Aorta (tissue), 5 donors: ENCODE data around the gene KIFC1. TPM values are rescaled to one million over a fixed set of nuclear protein-coding genes. Genes with fewer than 3 reads are reported as not detected.
"Not testable (repeated sequence)": the region's sequence is repeated elsewhere in the genome, so short reads cannot be mapped to it uniquely, and the experiment has no call there.

Experiments
- ATAC-seq: fragments of 200-7000 bp; cut with Tn5 transposase; one replicate; pipeline ENCODE4 v1.9.1; 2022; ENCODE audit warnings: moderate library complexity; ENCODE audit not compliant: low FRiP score
- DNase-seq, 2 donors: peaks; one replicate each; pipeline ENCODE4 v3.0.0-alpha.2; 2020
- H3K27ac ChIP-seq, 2 donors: one replicate each; pipeline ENCODE4 v1.5.1; 2013; ENCODE audit warnings: low read length in 2 of 2, mild to moderate bottlenecking in 2 of 2, moderate library complexity in 2 of 2, control low read depth in 1 of 2, inconsistent platforms in 1 of 2, low read depth in 1 of 2
- H3K27me3 ChIP-seq, 2 donors: one replicate each; pipeline ENCODE4 v1.6.1; 2013; ENCODE audit warnings: control low read depth in 1 of 2, low read length in 1 of 2, mild to moderate bottlenecking in 1 of 2, moderate library complexity in 1 of 2; ENCODE audit not compliant: insufficient read depth in 2 of 2, control insufficient read depth in 1 of 2
- H3K36me3 ChIP-seq, 2 donors: one replicate each; pipeline ENCODE4 v1.6.1; 2013; ENCODE audit warnings: control low read depth in 1 of 2, low read length in 1 of 2, mild to moderate bottlenecking in 1 of 2; ENCODE audit not compliant: insufficient read depth in 2 of 2, control insufficient read depth in 1 of 2
- H3K4me1 ChIP-seq, 2 donors: one replicate each; pipeline ENCODE4 v1.6.1; 2013; ENCODE audit warnings: low read length in 2 of 2, control low read depth in 1 of 2, mild to moderate bottlenecking in 1 of 2, moderate library complexity in 1 of 2; ENCODE audit not compliant: insufficient read depth in 2 of 2, control insufficient read depth in 1 of 2
- H3K4me3 ChIP-seq, 2 donors: one replicate each; pipeline ENCODE4 v1.5.1; 2013; ENCODE audit warnings: low read length in 2 of 2, control low read depth in 1 of 2, mild to moderate bottlenecking in 1 of 2
- H3K9me3 ChIP-seq: one replicate; pipeline ENCODE4 v1.6.1; 2013; ENCODE audit warnings: mild to moderate bottlenecking, low read length; ENCODE audit not compliant: control insufficient read depth
- WGBS, 2 donors: extraction: QIAGEN DNeasy Blood & Tissue Kit; methylation state at CpG; one replicate each; pipeline ENCODE4 v1.1.7; 2013; 5-methylcytosine and 5-hydroxymethylcytosine counted together
- intact Hi-C, 2 donors: fragments of 100-400 bp; cut with DNase I; formaldehyde crosslinking; loops; one replicate each; pipeline versions ENCODE4 v1.14.2 to v1.15.0; 2022
- long read RNA-seq, 2 donors: library from polyadenylated mRNA; unstranded; transcript quantifications; one replicate each; pipeline ENCODE4 v2.0.0, GENCODE V29; 2020 to 2021
- polyA plus RNA-seq, 2 donors: library from polyadenylated mRNA; stranded (reverse); fragments of 200-250 nt; gene quantifications; one replicate each; pipeline ENCODE4 v1.2.3, GENCODE V29; 2013
- total RNA-seq, 2 donors: library from RNA; stranded (reverse); fragmentation: NEBNext Ultra II Directional; extraction: Animal tissue kit (Norgen Biotek cat#: 25700); gene quantifications; one replicate each; pipeline ENCODE4 v1.2.1, GENCODE V29; 2021
- donor health status: healthy with polysubstance abuse.
- donor health status: Bipolar disorder and iron deficiency.
- donor health status: DM: no; HTN: no; CAD: no.
- donor health status: DM: no; HTN: no; CAD: no.
- donor health status: DM: yes; HTN: yes; CAD: no.

KIFC1 gene, protein sequence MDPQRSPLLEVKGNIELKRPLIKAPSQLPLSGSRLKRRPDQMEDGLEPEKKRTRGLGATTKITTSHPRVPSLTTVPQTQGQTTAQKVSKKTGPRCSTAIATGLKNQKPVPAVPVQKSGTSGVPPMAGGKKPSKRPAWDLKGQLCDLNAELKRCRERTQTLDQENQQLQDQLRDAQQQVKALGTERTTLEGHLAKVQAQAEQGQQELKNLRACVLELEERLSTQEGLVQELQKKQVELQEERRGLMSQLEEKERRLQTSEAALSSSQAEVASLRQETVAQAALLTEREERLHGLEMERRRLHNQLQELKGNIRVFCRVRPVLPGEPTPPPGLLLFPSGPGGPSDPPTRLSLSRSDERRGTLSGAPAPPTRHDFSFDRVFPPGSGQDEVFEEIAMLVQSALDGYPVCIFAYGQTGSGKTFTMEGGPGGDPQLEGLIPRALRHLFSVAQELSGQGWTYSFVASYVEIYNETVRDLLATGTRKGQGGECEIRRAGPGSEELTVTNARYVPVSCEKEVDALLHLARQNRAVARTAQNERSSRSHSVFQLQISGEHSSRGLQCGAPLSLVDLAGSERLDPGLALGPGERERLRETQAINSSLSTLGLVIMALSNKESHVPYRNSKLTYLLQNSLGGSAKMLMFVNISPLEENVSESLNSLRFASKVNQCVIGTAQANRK
- 1 to 10 TPM; 1.3 to 2.0 TPM for total RNA-seq
- polyA plus RNA-seq = 1 to 10 TPM in 1 of 2 donors, not detected in 1; 1.5 TPM
- long read RNA-seq, donor 1 = 0 reads
- long read RNA-seq, donor 2, partial matches to known transcripts = 1 of 2 reads
- long read RNA-seq, donor 2, other reads (novel, unspliced or antisense) = 0 of 2 reads

DNA sequence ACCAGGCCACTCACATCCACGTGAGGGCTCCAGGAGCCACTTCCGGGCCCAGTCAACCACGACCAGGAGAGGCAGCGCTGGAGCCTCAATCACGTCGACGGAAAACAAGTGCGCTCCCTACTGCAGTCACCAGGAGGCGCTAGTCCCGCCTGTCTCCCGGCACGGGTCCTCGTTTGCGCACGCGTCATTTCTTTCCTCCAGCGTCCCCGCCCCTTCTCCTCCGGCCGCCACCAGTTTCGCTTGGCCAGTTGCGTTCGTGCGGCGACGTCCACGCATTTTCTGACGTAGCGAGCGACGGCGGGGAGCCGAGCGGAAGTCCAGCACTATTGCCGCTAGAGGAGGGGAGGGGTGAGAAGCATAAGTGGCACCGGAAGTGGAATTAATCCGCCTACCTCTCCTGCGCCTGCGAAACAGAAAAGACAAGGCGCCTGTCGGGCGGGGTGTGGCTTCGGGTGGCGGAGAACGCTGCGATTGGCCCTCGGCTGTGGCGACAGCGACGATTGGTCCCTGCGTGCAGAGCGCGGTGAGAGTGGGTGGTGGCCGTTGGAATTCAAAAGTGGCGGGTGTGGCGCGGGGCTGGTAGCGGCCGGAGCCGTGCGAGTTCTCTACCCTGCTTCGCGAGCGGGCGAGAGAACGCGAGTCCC, at the start of gene KIFC1:
Gene KIFC1, plus strand, starts transcription at position 546 of the 644 bp plus-strand sequence. CDS start 163 bp downstream, outside the sequence.
- no peaks in the 10 kb centered on the region for H3K9me3 ChIP-seq
- 0% methylated on average over 57 to 67 of the region's 67 CpGs for WGBS, 2 donors
- no peak within 1 kb of the TSS for H3K4me3 ChIP-seq
- ATAC-seq = peak; percentile 99
- H3K36me3 ChIP-seq = no peaks in the 10 kb centered on the region
- no peaks in the 10 kb centered on the region for H3K27me3 ChIP-seq
- DNase-seq = peak; percentile 100
- no peaks in the 10 kb centered on the region for H3K4me1 ChIP-seq
- intact Hi-C loops = loop anchor here (1.0 to 2.0 kb wide), 3 partner anchors 19 to 35 kb away; no protein-coding TSS in a partner anchor
- H3K27ac ChIP-seq = peak within 1 kb of the TSS in 1 of 2 donors; percentile 79

DNA sequence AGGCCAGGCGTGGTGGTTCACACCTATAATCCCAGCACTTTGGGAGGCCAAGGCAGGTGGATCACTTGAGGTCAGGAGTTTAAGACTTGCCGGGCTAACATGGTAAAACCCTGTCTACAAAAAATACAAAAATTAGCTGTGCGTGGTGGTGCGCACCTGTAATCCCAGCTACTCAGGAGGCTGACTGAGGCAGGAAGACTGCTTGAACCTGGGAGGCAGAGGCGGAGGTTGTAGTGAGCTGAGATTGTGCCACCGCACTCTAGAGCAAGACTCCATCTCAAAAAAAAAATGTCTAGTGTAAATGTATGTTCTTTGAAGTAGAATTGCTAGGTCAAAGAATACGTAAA, 48.0 kb upstream of the KIFC1 start:
- not testable (repeated sequence) for DNase-seq

DNA sequence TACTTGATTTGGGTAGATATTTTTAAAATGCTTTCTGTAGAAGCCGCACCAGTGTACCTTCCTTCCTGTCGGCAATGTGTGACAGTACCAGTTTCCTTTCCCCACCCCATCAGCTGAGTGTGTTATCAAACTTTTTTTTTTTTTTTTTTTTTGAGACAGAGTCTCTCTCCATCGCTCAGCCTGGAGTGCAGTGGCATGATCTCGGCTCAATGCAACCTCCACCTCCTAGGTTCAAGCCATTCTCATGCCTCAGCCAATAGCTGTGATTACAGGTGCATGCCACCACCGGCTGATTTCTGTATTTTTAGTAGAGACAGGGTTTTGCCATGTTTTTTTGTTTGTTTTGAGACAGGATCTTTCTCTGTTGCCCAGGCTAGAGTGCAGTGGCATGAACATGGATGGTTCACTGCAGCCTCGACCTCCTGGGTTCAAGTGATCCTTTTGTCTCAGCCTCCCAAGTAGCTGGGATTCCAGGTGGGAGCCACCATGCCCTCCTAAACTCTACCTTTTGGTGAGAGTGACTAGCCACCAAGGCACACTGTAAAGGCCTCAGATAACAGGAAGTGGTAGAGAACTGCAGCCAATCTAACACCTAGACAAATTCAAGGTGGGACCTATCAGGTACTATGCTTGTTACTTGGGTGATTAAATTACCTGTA, 47.5 kb upstream of the KIFC1 start:
- Histone ChIP-seq H3K4me1 (no peaks in the 10 kb centered on the region), H3K4me3 (no peak overlapping the region), H3K27ac (no peak overlapping the region), H3K36me3 (no peaks in the 10 kb centered on the region), H3K9me3 (no peaks in the 10 kb centered on the region), H3K27me3 (no peaks in the 10 kb centered on the region)
- no peak for ATAC-seq
- intact Hi-C loops = no loop called here
- 83 to 86% methylated on average over 6 of the region's 6 CpGs for WGBS, 2 donors
- no peak for DNase-seq

More for the DNA sequence above, 48.0 kb upstream of the KIFC1 start:
- H3K4me3 ChIP-seq, H3K9me3 ChIP-seq, H3K27ac ChIP-seq, intact Hi-C loops, ATAC-seq, H3K4me1 ChIP-seq, H3K36me3 ChIP-seq, H3K27me3 ChIP-seq: not testable (repeated sequence)
- 94% methylated on average over 7 of the region's 7 CpGs for WGBS, 2 donors

DNA sequence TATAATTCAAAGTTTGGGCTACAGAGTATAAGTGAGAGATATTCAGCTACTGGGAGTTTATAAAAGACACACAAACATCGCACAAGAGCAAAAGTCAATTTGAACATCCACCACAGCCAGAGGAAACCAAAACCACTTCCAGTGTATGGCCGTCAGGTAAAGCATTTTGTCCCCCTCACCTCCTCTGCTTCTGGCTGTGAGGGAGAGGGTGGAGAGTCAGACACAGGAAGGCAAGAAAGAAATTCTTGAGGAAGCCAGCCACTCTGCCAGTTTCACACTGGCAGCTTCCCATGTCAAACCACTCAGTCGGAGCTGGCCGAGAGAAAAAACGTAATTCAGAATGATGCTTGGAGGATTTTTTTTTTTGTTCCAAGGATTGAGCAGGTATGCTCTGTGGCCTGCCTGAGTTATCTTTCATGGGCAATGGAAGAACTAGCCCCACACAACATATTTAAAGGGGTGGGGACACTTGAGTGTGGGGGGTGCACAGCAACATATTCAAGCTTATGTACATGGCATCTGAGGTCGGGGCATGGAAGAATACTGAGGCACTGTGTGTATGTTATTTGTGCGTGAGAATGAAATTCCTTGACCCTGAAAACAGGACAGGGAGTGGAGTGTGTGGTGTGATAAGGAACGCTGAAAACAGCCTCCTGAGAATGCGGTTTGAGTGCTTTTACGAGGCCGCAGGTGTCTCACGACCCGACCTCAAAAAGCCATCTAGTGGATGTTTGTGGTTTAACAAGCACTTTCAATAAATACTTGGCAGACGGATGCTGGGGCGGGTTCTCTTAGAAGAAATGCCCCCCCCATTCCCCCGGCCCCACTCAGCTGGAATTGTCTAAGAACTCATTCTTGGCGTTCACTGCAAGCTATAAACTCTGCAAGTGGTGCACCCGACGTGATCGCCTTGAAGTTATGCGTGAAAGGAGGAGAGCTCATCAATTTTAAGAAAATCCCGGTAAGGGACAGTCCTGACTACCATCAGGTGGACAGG, 46.6 kb upstream of the KIFC1 start:
- Histone ChIP-seq H3K36me3 (no peaks in the 10 kb centered on the region), H3K27ac (no peak overlapping the region), H3K4me3 (no peak overlapping the region), H3K27me3 (no peaks in the 10 kb centered on the region), H3K9me3 (no peaks in the 10 kb centered on the region), H3K4me1 (no peaks in the 10 kb centered on the region)
- 11% methylated on average over 22 of the region's 22 CpGs for WGBS, 2 donors
- DNase-seq (peak; percentile 62 to 81), ATAC-seq (peak; percentile 66)
- intact Hi-C loops = no loop called here

DNA sequence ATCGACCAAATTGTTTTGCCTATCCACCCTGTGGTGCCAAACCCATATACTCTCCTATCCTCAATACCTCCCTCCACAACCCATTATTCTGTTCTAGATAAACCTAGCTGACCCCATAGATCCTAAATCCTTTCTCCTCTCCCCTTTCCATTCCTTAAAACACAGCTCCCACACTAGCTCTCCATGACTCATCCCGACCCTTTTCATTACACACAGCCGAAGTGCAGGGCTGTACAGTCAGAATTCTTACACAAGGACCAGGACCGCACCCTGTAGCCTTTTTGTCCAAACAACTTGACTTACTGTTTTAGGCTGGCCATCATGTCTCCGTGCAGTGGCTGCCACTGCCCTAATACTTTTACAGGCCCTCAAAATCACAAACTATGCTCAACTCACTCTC, 44.7 kb upstream of the KIFC1 start:
- 89 to 95% methylated on average over 5 of the region's 5 CpGs for WGBS, 2 donors
- H3K9me3 ChIP-seq, H3K4me3 ChIP-seq, H3K4me1 ChIP-seq, H3K36me3 ChIP-seq, intact Hi-C loops, DNase-seq, H3K27me3 ChIP-seq, H3K27ac ChIP-seq, ATAC-seq: not testable (repeated sequence)

DNA sequence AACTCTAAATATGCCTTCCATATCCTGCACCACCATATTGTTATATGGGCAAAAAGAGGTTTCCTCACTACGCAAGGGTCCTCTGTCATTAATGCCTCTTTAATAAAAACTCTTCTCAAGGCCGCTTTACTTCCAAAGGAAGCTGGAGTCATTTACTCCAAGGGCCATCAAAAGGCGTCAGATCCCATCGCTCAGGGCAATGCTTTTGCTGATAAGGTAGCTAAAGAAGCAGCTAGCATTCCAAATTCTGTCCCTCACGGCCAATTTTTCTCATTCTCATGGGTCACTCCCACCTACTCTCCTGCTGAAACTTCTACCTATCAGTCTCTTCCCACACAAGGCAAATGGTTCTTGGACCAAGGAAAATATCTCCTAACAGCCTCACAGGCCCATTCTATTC, 43.8 kb upstream of the KIFC1 start:
- no peak overlapping the region for H3K27ac ChIP-seq
- H3K27me3 ChIP-seq = no peaks in the 10 kb centered on the region
- H3K9me3 ChIP-seq = no peaks in the 10 kb centered on the region
- no peak overlapping the region for H3K4me3 ChIP-seq
- intact Hi-C loops = no loop called here
- no peak for ATAC-seq
- DNase-seq = no peak
- no peaks in the 10 kb centered on the region for H3K36me3 ChIP-seq
- 89 to 94% methylated on average over 5 of the region's 5 CpGs for WGBS, 2 donors
- no peaks in the 10 kb centered on the region for H3K4me1 ChIP-seq

DNA sequence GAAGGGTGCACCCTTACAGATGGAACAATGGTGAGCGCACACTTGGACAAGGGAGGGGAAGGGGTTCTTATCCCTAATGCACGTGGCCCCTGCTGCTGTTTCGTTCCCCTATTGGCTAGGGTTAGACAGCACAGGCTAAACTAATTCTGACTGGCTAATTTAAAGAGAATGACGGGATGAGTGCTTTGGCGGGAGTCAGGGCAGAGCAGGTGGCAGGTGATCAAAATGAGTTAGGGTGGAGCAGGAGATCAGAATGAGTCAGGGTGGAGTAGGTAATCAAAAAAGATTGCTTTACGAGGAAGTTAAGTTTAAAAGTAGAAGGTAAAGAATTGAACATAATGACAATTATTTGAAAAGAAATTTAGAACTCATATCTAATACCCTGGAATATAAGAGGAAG, 35.8 kb upstream of the KIFC1 start:
- H3K4me3 ChIP-seq, intact Hi-C loops, ATAC-seq: not testable (repeated sequence)

More for the DNA sequence above, 35.8 kb upstream of the KIFC1 start:
- not testable (repeated sequence) for DNase-seq, H3K27ac ChIP-seq, H3K9me3 ChIP-seq, H3K27me3 ChIP-seq, H3K36me3 ChIP-seq, H3K4me1 ChIP-seq
- 86 to 92% methylated on average over 6 of the region's 6 CpGs for WGBS, 2 donors
